WERI-Rb-1 (cell line): Measurements from ENCODE around the gene ARID1B.

ENCODE experiments used
- DNase-seq: peaks from one replicate; pipeline ENCODE4 v3.0.0-alpha.2; 2020
- H3K27ac ChIP-seq: fragments of 250-450 bp; sonication (Bioruptor Pico); 2 replicates; pipeline ENCODE4 v1.5.1; 2020; ENCODE audit warnings: mild to moderate bottlenecking, moderate library complexity
- H3K27me3 ChIP-seq: fragments of 250-450 bp; sonication (Bioruptor Pico); 2 replicates; pipeline ENCODE4 v1.5.1; 2021; ENCODE audit warnings: mild to moderate bottlenecking, low read depth, moderate library complexity; ENCODE audit not compliant: insufficient read depth, severe bottlenecking
- H3K36me3 ChIP-seq: fragments of 250-450 bp; sonication (Bioruptor Pico); 2 replicates; pipeline ENCODE4 v1.5.1; 2020; ENCODE audit warnings: mild to moderate bottlenecking, moderate library complexity
- H3K4me3 ChIP-seq: 2 replicates; pipeline ENCODE4 v1.5.1; 2011; ENCODE audit warnings: low read depth, mild to moderate bottlenecking, control low read depth, low read length
- H3K9me3 ChIP-seq: fragments of 250-450 bp; sonication (Bioruptor Pico); 2 replicates; pipeline ENCODE4 v1.5.1; 2021; ENCODE audit warnings: mild to moderate bottlenecking, moderate library complexity; ENCODE audit not compliant: severe bottlenecking
- TF ChIP-seq, protein P1 (sequence below): IDR thresholded peaks from 2 replicates; pipeline ENCODE4 v1.5.1; 2011; ENCODE audit warnings: low read depth, mild to moderate bottlenecking, control low read depth, inconsistent platforms, low read length

The ARID1B gene

DNA sequence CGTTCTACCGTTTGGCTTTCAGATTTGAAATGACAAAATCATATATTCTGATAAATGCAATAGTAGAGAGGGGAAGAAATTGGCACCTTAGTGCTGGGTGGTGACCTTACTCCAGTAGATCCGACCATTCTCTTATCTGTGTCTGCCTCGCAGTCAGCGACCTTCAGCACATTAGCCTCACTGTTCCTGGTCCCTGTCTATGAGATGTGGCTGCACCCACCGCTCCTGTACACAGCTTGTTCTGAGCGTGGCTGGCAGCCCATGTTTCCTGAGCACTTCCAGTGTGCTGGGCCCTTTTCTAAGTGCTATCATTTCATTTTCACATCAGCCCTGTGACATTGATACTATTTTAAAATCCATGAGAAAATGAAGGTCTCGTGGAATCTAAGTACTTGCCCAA lies 408.0 kb downstream of the ARID1B start:
- H3K27ac ChIP-seq, result no peak overlapping the region
- peaks cover 57% of the 10 kb centered on the region for H3K36me3 ChIP-seq
- no peaks in the 10 kb centered on the region for H3K27me3 ChIP-seq

DNA sequence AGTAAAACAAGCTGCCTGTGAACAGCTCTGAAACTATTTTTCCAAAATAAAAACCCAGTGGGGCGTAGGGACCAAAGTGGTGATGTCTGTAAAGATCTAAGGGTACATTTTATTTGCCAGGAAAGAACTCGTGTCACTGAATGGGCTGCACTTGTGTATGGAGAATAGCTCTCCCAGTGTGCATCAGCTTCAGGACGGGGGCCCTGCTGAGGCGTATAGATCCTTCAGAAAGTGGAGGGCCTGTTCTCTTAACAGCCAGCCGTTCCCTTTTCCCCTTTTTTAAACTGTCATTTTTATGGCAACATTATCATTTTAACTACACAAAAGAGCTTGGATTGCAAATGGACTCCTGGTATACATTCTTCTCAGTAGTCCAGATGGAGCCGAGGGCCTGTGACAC lies 408.8 kb downstream of the ARID1B start:
- H3K36me3 ChIP-seq, result peaks cover 59% of the 10 kb centered on the region
- H3K27ac ChIP-seq, result no peak overlapping the region
- H3K4me3 ChIP-seq, result no peak overlapping the region
- TF ChIP-seq, protein P1, sequence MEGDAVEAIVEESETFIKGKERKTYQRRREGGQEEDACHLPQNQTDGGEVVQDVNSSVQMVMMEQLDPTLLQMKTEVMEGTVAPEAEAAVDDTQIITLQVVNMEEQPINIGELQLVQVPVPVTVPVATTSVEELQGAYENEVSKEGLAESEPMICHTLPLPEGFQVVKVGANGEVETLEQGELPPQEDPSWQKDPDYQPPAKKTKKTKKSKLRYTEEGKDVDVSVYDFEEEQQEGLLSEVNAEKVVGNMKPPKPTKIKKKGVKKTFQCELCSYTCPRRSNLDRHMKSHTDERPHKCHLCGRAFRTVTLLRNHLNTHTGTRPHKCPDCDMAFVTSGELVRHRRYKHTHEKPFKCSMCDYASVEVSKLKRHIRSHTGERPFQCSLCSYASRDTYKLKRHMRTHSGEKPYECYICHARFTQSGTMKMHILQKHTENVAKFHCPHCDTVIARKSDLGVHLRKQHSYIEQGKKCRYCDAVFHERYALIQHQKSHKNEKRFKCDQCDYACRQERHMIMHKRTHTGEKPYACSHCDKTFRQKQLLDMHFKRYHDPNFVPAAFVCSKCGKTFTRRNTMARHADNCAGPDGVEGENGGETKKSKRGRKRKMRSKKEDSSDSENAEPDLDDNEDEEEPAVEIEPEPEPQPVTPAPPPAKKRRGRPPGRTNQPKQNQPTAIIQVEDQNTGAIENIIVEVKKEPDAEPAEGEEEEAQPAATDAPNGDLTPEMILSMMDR, result no peak
- H3K9me3 ChIP-seq, result no peaks in the 10 kb centered on the region
- no peak for DNase-seq
- no peaks in the 10 kb centered on the region for H3K27me3 ChIP-seq

More for the DNA sequence above, 408.0 kb downstream of the ARID1B start:
- TF ChIP-seq, protein P1, result no peak
- Histone ChIP-seq H3K9me3 (no peaks in the 10 kb centered on the region), H3K4me3 (no peak overlapping the region)
- no peak for DNase-seq

DNA sequence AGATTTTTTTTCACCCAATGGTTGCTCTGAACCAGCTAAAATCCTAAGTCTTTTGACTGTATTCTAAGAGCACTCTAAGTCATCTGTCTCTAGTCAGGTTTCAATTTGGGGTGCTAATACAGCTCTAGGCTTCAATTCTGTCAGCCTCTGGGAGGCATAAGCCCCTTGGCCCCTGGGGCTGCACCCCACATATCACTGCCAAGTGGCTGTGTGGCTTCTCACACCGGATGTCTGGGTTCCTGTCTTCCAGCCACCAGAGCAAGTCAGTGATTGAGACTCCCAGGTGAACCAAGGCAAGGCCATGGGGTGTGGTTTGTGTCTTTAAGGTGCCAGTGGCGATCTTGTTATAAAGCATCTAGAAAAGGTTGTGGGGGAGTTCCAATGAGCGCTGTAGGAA lies 409.6 kb downstream of the ARID1B start:
- no peaks in the 10 kb centered on the region for H3K27me3 ChIP-seq
- TF ChIP-seq, protein P1, result no peak
- H3K36me3 ChIP-seq, result peaks cover 57% of the 10 kb centered on the region
- no peak overlapping the region; the same call in 1 of the 2 replicates for H3K27ac ChIP-seq
- no peak for DNase-seq
- no peaks in the 10 kb centered on the region for H3K9me3 ChIP-seq
- no peak overlapping the region for H3K4me3 ChIP-seq

DNA sequence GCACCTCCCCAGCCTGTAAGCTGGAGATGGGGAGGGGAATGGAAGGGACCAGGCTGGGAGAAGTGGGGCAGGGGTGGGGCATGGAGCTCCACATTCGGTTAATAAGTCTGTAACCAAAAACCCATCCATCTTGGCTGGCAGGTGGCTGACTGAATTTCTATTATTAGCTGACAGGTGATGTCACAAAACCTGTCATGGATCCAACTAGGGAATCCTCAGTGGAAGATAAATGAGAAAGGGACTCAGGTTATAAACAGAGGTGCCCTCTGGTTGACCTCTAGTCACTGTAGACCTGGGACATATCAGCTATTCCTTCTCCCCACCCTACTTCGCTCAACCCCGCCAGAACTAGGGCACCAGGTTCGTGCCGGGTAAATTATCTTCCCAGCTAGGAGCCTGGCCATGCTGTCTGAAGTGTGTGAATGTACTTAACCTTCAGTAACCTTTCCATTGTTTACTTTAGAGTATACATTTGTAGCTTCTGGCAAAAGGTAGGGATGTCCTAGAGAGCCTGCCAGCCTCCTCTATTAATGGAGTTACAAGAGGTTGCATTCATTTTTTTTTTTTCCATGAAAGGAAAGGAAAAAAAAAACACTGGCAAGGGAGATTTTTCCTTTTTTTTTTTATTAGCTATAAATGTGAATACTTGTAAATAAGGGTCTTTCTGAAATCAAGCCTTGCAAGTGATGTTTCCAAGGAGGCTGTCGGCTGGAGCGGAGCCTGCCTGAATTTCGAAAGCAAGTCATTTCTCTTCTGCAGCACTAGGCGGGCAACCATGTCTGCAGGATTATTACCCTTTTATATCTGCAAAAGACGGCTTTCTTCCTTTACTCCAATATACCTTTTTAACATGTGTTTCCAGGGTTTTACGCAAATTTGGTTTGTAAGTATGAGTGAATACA lies 410.3 kb downstream of the ARID1B start:
- Histone ChIP-seq H3K36me3 (peaks cover 58% of the 10 kb centered on the region), H3K4me3 (no peak overlapping the region), H3K27ac (no peak overlapping the region), H3K27me3 (no peaks in the 10 kb centered on the region), H3K9me3 (no peaks in the 10 kb centered on the region)
- peak; percentile 31 for DNase-seq
- TF ChIP-seq, protein P1, result no peak

DNA sequence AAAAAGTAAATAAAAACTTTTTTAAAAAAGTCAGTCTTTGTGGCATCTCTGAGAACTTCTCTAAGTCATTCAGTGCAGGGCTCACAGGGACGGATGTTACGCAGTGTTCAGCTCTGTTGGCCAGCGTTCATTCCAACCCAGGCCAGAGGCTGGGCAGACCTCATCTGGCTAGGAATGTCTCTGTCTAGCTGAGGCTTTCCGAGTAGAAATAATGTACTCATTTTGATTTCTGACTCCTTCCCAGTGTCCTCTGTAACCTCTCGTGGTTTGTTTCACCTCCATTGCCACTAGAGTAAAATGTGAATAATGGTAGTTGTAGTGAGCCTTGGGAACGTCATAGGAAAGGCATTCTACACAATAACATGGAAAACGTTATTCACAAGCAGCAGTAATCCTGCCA lies 411.0 kb downstream of the ARID1B start:
- TF ChIP-seq, protein P1, result no peak
- no peak overlapping the region for H3K27ac ChIP-seq
- no peaks in the 10 kb centered on the region for H3K9me3 ChIP-seq
- no peak for DNase-seq
- peaks cover 65% of the 10 kb centered on the region for H3K36me3 ChIP-seq
- no peak overlapping the region for H3K4me3 ChIP-seq
- no peaks in the 10 kb centered on the region for H3K27me3 ChIP-seq
